IPS-18c (cell line): Measurements from ENCODE around the gene DNAH17.

Experiments used
- H3K4me3 ChIP-seq: 2 replicates; pipeline ENCODE4 v1.7.0; 2013; ENCODE audit warnings: low read depth, mild to moderate bottlenecking, low read length, moderate library complexity; ENCODE audit not compliant: insufficient read depth
- H3K9me3 ChIP-seq: one replicate; pipeline ENCODE4 v1.6.1; 2013; ENCODE audit warnings: mild to moderate bottlenecking, low read length, moderate library complexity; ENCODE audit not compliant: control insufficient read depth, insufficient read depth

DNAH17 gene

DNA sequence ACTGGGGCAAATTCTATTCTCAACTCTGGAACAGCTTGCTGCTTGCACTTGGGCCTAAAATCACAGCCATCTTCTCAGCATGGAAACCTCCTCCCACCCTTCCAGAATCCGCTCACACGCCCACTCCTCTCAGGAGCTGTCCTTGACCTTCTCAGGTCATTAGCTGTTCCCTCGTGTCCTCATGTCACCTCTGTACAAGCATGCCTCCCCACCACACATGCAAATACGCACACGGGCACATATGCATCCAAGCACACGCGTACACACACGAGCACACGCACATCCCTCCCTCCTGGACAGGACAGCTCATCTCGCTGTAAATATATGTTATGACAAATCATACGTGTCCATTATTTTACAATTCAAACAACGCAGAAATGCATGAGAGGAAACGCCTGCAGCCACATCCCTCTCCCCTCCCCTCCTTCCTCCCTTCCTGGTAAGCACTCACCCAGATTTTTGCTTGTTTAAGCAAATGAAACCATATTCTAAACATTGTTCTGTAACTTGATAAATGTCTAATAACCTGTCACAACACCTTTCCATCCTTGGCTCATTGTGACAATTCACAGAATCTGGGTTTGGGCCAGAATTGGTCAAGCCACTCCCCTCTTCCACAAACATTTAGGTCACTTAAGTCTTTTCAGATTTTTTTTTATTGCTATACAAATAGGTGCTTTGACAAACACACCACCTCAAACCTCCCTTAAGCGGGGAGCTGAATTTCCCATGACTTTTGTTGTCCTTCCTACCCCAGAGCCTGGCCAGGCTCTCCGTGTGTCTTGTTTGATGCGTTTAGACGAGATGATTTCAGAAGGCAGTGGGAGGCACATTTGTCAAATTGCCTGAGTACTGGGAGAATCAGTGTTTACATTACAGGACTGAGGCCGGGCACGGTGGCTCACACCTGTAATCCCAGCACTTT, 41.7 kb downstream of the DNAH17 start:
- Histone ChIP-seq H3K4me3 (no peak overlapping the region), H3K9me3 (peaks cover 2% of the 10 kb centered on the region)

DNA sequence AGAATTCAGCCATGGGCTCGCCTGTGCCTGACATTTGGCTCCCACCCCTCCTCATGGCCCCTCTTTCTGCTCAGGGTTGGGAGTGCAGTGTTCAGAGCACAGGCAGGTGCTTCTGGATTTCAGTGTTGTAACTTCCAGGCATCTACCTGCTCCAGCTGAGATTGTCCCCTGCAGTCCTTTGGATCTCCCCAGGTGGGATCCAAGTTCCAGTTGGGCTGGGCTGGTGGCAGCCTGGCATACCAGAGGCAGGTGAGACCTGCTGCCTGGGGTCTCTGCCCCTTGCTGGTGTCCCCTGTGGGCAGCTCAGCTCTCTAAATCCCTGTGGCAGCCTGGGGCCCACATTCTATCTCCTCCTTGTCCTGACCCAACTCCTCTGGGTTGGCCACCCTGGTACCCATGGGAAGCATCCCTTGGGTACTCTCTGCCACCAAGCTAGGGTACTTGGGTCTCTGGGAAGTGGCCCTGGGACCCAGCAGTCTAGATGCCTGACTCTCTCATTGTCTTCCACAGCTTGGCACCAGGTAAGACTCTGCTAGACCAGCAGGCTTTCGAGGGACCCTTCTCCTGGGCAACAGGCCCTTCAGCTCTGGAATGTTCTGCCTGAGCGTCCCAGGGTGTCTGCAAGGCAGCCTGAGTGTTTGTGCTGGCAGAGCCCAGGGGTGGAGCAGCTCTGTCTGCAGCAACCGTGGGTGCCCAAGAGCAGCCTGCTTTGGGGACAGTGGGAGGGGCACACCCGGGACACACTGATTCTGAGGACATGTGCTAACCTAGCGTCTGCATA, 42.5 kb downstream of the DNAH17 start:
- H3K9me3 ChIP-seq: peaks cover 2% of the 10 kb centered on the region
- H3K4me3 ChIP-seq: no peak overlapping the region

DNA sequence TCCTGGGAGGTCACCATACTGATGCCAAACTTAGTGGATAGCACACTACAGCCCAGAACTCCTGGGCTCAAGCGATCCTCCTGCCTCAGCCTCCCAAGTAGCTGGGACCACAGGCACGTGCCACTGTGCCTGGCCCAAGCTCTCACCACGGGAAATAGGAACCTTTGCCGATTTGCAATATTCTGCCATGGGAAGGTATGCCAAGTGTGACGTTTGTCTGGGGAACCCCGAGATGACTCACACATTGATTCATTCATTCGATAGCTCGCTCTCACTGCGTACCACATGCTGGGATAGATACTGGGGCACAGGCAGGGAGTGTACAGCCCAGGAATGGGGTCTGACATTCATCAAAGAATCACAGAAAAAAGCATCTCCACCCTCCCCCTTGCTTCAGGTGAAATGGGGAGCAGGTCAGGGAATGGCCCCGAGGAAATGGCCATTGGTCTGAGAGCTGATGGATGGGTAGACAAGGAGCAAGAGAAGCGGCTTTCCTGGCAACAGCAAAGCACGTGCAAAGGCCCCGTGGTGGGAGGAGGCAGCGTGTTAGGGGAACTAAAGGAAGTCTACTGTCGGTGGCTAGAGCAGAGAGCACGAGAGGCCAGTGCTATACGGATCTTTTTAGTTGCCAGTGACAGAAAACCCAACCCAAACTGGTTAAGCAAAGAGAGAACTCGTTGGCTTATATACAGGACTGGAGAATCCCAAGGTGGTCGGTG, 44.1 kb downstream of the DNAH17 start:
- Histone ChIP-seq H3K9me3 (peaks cover 2% of the 10 kb centered on the region), H3K4me3 (no peak overlapping the region)

DNA sequence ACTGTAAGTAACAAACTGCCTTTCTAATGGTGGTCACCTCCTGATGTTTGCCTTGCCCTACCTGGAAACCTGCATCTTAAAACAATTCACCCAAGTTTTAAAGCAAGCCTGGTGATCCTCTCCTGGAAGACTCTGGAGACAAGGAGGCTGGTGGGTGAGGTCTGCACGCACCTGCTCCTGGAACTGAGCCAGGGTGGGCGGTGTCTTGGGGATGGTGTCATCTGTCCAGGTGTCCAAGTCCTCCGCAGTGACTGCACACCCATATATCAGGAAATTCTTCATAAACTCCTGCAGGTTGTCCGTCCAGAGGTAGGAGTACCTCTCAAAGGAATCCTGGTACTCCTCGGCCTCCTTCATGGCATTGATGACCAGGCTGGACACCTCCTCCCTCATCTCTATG, 44.9 kb downstream of the DNAH17 start:
- Histone ChIP-seq H3K9me3 (peaks cover 2% of the 10 kb centered on the region), H3K4me3 (no peak overlapping the region)

DNA sequence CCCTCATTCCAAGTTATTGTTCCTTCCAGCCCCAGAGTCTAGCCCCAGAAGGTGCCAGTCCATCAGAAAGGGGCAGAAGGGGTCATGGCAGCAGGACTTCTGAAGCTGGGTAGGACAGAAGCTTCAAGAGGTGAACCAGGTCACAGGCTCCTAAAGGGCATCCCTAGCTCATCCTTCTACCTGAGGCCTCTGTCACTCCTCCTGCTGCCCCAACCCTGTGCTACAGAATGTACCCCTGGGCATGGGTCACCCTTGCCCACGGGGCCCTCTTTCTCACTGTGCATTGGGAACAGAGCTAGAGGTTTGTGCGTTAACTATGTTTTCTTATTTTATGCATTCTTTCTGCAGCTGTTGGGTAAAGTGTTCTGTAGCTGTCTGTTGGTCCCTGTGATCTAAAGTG, 46.5 kb downstream of the DNAH17 start:
- Histone ChIP-seq H3K9me3 (no peaks in the 10 kb centered on the region), H3K4me3 (no peak overlapping the region)

DNA sequence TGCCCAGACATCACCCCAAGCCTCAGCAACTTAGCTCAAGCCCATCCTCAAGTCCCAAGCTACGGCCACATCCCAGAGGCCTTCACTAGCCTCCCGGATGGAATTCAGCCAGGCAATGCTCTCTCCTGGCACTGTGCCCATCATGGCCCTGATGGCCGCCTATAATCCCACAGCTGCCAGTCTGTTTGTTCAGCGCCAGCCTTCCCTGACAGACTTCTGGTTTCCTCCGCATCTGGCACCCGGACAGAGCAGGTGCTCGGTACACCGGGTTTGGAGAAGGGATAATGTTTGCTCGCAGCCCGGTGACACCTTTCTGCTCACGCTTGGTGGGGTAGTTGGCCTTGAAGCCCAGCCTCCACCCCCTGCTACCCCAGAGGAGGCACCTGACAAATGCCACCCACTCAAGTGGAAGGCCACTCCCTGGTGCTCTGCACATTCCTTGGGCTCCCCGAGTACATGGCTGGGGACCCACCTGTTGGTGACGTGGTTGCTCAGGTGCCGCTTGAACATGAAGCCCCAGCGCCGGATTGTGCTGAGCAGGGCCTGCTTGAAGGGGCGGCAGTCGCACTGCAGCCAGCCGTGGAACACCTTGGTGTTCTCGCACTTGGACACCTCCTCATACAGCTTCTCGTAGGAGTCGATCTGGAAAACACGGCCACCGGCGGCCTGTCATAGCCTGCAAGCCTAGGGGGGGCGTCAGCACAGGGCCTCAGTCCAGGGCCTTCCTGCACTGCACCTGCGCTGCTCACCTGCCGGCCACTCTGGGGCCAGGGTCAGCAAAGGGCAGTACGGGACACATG, 47.1 kb downstream of the DNAH17 start:
- no peaks in the 10 kb centered on the region for H3K9me3 ChIP-seq

DNA sequence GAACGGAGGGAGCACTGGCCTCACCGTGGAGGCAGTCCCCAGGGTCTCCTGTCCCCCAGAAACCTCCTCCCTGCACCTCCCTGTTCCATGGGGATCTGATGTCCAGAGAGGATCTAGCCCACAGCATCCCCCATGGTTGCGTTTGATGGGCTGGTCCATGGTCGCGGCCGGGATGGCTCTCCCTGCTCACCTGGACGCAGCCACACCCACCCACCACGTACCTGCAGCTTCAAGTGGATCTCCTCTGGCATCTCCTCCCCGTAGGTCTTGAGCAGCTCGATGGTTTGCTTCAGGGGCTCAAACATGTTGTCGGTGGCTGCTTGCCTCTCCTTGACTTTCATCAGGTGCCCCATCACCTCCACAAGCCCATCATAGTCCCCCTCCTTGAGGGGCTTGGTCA, 47.9 kb downstream of the DNAH17 start:
- no peak overlapping the region for H3K4me3 ChIP-seq
- no peaks in the 10 kb centered on the region for H3K9me3 ChIP-seq

More for the DNA sequence above, 47.1 kb downstream of the DNAH17 start:
- H3K4me3 ChIP-seq: no peak overlapping the region

DNA sequence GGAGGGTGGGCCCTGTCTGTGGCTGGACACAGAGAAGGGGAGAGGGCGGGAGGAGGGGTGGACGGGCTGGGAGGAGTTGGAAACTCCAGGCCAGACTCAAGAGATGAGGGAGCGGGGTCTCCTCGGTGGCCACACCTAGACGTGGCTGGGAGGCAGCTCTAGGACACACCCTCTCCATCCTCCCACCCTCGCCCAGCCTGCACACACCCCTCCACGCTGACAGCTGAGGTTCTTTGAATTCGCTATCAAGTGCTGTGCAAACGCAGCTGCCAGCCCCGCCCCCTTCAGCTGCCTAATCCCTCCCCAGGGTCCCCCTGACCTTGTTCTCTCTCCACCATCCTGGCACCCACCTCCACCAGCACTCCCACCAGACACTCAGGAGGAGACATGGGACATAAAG, 48.7 kb downstream of the DNAH17 start:
- no peaks in the 10 kb centered on the region for H3K9me3 ChIP-seq
- no peak overlapping the region for H3K4me3 ChIP-seq

DNA sequence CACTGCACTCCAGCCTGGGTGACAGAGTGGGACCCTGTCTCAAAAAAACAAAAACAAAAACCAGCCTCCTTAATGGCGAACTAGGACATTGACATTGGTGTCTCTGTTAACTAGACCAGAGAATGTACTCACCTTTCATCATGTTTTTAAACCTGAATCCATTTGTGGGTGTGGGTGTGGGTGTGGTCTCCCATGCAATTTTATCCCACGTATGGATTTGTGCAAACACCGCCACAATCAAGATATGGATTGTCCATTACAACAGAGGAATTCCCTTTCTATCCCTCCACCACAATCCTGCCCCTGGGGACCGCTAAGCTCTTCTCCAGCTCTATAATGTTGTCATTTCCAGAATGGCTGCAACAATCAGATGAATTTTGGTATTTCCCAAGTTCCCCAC, 49.9 kb downstream of the DNAH17 start:
- Histone ChIP-seq H3K9me3 (no peaks in the 10 kb centered on the region), H3K4me3 (no peak overlapping the region)

DNA sequence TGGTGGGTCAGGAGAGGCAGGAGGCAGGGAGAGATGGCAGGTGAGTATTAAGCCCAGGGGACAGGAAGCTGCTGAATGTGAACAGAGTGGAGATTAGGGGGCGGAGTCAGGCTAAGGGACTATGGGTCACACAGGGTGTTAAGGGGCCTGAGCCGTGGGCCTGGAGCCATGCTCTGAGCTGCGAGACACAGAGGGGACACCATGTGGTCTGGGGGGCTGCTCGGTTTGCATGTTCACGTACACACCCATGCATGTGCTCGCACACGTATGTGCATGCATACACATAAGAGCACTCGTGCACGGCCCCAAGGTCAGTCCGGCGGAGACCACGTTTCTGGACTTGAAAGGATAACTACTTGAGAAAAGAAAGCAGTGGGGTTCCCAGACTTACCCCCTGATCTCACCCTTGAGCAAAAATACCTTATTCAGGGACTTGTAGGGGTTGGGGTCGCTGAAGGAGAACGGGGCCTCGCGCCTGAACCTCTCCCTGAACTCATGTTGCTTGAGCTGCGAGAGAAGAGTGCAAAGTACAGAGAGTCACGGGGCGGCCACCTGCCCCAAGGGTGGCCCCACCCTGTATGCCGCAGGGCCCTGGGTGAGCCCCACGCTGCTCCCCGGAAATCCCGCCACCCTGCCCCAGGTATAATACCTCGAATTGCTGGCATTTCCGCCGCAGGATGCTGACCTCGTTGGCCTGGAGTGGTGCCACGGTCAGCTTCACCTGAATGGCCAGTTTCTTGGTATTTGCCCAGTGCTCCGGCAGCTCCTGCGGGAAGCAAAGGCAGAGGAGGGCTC, 50.8 kb downstream of the DNAH17 start:
- Histone ChIP-seq H3K4me3 (no peak overlapping the region), H3K9me3 (no peaks in the 10 kb centered on the region)

DNA sequence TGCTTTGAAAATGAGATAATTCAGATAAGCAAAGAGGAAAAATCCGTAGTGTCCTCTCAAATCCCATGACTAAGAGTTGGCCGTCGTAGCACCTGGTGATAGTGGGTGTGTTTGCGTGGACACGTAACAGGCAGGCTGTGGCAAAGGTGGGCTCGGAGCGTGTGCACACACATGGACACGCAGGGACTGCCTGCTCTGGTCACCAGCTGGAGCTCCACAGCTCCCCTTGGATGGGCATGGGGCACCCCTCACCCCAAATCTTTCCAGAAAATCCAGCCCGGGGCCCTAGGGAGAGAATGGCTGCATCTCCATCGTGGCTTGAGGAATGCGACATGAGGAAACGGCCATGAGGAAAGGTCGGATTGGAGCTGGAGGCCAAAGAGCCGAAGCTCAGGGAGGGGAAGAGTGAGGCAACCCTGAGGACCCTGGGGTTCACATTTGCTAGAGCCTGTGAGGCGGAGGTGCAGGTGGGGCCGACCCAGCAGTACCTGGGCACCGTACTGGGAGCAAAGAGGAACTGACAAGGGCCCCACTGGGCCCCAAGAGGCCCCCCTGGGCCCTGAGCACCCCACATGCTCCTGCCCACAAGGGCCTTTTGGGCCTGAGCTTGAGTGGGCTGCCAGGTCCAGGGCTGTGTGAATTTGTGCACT, 51.6 kb downstream of the DNAH17 start:
- no peaks in the 10 kb centered on the region for H3K9me3 ChIP-seq
- H3K4me3 ChIP-seq: no peak overlapping the region

DNA sequence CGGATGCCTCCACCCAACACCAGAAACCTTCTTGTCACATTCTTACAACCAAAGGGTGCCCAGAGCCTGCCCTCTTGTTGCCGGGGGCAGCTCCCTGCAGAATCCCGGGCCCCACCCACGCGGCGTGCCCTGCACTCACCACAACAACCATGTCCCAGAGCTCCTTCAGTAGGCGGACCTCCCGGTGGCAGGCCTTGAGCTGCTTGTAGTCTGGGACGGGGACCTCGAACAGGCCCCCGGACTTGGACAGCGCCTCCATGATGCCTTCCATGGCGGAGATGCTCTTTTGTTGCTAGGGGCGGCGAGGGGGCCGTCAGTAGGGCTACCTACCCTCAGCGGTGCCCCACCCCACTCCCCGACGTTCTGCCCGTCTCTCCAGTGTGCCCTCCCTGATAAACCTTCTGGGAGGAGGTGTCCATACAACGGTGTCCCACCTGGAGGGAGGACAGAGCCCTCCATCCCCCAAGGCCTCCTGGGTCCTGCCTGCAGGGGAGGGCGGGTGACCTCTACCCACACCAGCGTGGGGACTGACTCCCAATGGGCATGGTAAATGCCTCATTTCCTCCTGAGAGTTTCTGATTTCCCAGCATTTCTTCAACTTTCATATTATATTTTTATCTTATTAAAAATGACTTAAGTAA, 52.2 kb downstream of the DNAH17 start:
- no peak overlapping the region for H3K4me3 ChIP-seq

DNA sequence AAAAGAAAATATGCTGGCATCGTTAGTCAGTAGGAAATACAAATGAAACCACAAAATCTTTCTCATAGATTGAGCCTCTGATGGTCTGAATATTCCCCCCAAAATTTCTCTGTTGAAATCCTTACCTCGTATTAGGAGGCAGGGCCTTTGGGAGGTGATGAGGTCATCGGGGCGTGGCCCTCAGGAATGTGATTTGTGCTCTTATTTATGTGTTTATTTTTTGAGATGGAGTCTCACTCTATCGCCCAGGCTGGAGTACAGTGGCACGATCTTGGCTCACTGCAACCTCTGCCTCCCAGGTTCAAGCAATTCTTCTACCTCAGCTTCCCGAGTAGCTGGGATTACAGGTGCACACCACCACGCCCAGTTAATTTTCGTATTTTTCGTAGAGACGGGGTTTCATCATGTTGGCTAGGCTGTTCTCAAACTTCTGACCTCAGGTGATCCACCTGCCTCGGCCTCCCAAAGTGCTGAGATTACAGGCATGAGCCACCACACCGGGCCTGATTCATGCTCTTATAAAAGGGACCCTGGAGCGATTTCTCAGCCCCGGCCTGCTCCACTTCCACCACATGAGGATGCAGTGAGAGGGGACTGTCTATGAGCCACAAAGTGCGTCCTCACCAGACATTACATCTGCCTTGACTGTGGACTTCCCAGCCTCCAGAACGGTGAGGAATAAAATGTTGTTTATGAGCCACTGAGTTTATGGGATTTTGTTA, 53.1 kb downstream of the DNAH17 start:
- Histone ChIP-seq H3K4me3 (no peak overlapping the region), H3K9me3 (no peaks in the 10 kb centered on the region)

More for the DNA sequence above, 52.2 kb downstream of the DNAH17 start:
- no peaks in the 10 kb centered on the region for H3K9me3 ChIP-seq

DNA sequence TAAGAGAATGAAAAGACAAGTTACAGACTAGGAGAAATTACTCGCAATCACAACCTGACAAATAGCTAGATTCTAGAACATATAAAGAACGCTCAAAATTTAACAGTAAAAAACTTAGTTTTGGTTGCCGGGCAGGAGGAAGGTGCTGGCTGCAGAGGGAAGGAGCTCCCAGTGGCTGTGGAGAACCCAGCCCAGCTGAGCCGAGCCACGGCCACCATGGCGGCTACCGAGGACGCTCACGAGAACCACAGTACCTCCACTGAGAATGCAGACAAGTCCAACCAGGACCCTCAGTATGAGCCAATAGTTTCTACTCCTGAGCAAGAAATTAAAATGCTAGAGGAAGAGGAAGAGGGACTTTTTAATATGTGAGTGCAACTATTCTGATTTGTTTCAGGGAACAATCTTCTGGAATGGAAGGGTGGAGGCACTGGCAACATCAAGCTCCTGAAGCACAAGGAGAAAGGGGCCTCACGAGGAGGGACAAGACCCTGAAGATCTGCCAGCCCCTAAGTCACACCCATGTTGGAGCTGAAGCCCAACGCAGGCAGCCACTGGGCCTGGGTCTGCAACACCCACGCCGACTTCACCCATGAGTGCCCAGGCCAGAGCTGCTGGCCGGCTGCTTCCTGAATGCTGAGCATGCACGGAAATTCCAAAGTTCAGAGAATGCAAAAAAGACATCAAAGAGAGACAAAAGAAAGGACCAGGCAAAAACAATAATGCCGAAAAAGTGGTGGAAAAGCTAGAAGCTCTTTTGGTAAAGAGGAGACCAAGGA, 55.0 kb downstream of the DNAH17 start:
- H3K4me3 ChIP-seq: no peak overlapping the region
- no peaks in the 10 kb centered on the region for H3K9me3 ChIP-seq
